Nephron progenitor cell (in vitro differentiated cells): ENCODE results near the gene ABCA2.

Experiments
- DNase-seq: peaks from one replicate; pipeline ENCODE4 v3.0.0; 2021
- H3K27ac Mint-ChIP-seq: 2 replicates; pipeline ENCODE4 v1.8.0; 2021; ENCODE audit warnings: mild to moderate bottlenecking, moderate library complexity, mixed read lengths
- H3K27me3 Mint-ChIP-seq: 2 replicates; pipeline ENCODE4 v1.8.0; 2021; ENCODE audit warnings: mild to moderate bottlenecking, low read depth, mixed read lengths; ENCODE audit not compliant: poor library complexity
- H3K36me3 Mint-ChIP-seq: 2 replicates; pipeline ENCODE4 v1.8.0; 2021; ENCODE audit warnings: low read depth, mixed read lengths
- H3K4me1 Mint-ChIP-seq: 2 replicates; pipeline ENCODE4 v1.8.0; 2021; ENCODE audit warnings: mixed read lengths
- H3K4me3 Mint-ChIP-seq: 2 replicates; pipeline ENCODE4 v1.8.0; 2021; ENCODE audit warnings: mild to moderate bottlenecking, moderate library complexity, mixed read lengths
- H3K9me3 Mint-ChIP-seq: 2 replicates; pipeline ENCODE4 v1.8.0; 2021; ENCODE audit warnings: mild to moderate bottlenecking, moderate library complexity, mixed read lengths
- TF ChIP-seq, protein P1 (sequence below): fragments of 200-600 bp; sonication (generic); IDR thresholded peaks from 2 replicates; pipeline ENCODE4 v1.5.0; 2021; ENCODE audit warnings: antibody characterized with exemption

ABCA2 gene

GRCh38 chr9:136980669-136981478 is 47.2 kb downstream of the ABCA2 start:
- peaks cover 20% of the 10 kb centered on the region for H3K27me3 Mint-ChIP-seq
- TF ChIP-seq, protein P1, sequence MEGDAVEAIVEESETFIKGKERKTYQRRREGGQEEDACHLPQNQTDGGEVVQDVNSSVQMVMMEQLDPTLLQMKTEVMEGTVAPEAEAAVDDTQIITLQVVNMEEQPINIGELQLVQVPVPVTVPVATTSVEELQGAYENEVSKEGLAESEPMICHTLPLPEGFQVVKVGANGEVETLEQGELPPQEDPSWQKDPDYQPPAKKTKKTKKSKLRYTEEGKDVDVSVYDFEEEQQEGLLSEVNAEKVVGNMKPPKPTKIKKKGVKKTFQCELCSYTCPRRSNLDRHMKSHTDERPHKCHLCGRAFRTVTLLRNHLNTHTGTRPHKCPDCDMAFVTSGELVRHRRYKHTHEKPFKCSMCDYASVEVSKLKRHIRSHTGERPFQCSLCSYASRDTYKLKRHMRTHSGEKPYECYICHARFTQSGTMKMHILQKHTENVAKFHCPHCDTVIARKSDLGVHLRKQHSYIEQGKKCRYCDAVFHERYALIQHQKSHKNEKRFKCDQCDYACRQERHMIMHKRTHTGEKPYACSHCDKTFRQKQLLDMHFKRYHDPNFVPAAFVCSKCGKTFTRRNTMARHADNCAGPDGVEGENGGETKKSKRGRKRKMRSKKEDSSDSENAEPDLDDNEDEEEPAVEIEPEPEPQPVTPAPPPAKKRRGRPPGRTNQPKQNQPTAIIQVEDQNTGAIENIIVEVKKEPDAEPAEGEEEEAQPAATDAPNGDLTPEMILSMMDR, result no peak
- H3K36me3 Mint-ChIP-seq, result no peaks in the 10 kb centered on the region
- H3K4me3 Mint-ChIP-seq, result no peak overlapping the region
- peaks cover 10% of the 10 kb centered on the region for H3K4me1 Mint-ChIP-seq
- H3K27ac Mint-ChIP-seq, result no peak overlapping the region
- no peaks in the 10 kb centered on the region for H3K9me3 Mint-ChIP-seq
- peak; percentile 3 for DNase-seq

DNA sequence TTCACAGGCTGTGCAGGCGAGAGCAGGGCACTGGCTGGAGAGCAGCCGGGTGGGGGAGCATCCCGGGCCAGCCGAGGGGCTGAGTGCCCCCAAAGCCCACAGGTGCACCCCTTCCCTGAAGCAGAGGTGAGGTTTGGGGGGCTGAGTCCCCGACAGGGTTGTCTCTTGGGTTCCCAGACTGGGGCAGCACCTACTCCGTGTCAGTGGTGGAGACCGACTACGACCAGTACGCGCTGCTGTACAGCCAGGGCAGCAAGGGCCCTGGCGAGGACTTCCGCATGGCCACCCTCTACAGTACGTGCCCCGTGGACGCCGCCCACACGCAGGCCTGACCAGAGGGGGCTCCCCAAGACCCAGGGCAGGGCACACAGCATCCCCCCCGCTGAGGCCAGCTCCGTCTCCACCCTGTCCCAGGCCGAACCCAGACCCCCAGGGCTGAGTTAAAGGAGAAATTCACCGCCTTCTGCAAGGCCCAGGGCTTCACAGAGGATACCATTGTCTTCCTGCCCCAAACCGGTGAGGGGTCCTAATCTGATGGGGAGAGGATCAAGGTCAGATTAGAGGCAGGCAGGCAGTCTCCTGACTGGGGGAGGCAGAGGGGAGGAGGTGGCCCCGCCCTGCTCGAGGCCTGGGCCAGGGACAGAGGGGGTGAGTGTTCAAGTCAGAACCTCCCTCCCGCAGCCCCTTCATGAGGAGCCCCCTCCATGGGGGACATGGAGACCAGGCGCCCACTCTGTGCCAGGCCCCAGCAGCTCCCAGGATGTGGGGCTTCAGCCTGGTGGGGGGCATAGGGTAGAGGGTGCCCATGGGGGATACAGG is 48.1 kb downstream of the ABCA2 start:
- Mint-ChIP-seq H3K9me3 (no peaks in the 10 kb centered on the region), H3K36me3 (no peaks in the 10 kb centered on the region), H3K4me3 (no peak overlapping the region), H3K4me1 (peaks cover 15% of the 10 kb centered on the region), H3K27me3 (peaks cover 24% of the 10 kb centered on the region), H3K27ac (no peak overlapping the region)
- no peak for DNase-seq
- TF ChIP-seq, protein P1, result no peak

DNA sequence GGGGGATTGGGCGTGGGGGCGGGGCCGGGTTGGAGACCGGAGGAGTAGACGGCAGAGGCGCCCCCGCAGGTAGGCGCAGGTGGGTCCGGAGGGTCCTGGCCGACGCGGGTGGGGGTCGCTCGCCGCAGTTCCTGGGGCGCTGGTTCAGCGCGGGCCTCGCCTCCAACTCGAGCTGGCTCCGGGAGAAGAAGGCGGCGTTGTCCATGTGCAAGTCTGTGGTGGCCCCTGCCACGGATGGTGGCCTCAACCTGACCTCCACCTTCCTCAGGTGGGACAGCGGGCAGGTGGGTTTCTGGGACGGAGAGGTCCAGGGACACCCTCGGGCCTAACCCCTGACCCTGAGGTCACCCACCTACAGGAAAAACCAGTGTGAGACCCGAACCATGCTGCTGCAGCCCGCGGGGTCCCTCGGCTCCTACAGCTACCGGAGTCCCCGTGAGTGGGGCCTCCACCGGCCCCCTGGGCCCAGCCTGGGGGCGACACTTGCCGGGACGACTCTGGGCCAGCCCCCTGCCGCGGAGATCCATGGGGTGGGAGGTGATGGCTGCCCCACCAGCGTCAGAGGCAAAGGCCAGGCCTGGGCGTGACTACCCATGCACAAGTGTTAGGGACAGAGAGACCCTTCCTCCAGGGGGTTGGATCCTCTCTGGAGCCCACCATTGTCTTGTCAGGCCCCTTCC is 49.0 kb downstream of the ABCA2 start:
- Mint-ChIP-seq H3K4me1 (peaks cover 13% of the 10 kb centered on the region), H3K36me3 (no peaks in the 10 kb centered on the region), H3K9me3 (no peaks in the 10 kb centered on the region), H3K27ac (no peak overlapping the region), H3K27me3 (peaks cover 29% of the 10 kb centered on the region), H3K4me3 (no peak overlapping the region)
- no peak for DNase-seq
- TF ChIP-seq, protein P1, result no peak

DNA sequence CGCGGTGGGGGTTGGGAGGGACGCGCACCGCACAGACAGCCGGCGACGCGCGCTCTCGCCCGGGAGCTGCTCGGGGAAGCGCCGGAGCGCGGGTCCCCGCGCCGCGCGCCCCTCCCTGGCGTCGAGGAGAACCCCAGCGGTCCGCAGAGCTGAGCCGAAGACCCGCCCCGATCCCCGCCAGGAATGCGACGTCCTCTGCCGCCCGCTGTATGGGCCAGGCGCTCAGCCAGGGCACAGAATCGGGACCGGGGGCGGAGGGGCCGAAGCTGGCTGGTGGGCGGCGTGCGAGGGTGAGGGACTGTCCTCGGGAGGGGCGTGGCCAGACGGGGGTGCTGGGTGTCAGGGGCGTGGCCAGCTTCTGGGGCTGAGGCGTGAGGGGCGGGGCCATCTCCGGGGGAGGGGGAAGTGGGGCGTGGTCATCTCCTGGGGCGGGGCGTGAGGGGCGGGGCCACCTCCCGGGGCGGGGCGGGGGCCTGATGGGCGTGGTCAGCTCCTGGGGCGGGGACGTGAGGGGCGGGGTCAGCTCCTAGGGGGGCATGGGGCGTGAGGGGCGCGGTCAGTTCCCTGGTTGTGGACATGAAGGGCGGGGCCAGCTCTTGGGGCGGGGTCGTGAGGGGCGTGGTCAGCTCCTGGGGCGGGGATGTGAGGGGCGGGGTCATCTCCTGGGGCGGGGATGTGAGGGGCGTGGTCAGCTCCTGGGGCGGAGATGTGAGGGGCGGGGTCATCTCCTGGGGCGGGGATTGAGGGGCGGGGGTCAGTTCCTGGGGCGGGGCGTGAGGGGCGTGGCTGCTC is 49.8 kb downstream of the ABCA2 start:
- H3K4me3 Mint-ChIP-seq, result peak overlapping the region; percentile 60
- no peaks in the 10 kb centered on the region for H3K36me3 Mint-ChIP-seq
- no peaks in the 10 kb centered on the region for H3K9me3 Mint-ChIP-seq
- no peak overlapping the region for H3K27ac Mint-ChIP-seq
- DNase-seq, result peak; percentile 93
- peaks cover 27% of the 10 kb centered on the region for H3K27me3 Mint-ChIP-seq
- TF ChIP-seq, protein P1, result no peak
- peaks cover 8% of the 10 kb centered on the region for H3K4me1 Mint-ChIP-seq

GRCh38 chr9:136977649-136978072 is 50.4 kb downstream of the ABCA2 start:
- DNase-seq, result peak; percentile 41
- Mint-ChIP-seq H3K9me3 (no peaks in the 10 kb centered on the region), H3K27me3 (peaks cover 27% of the 10 kb centered on the region), H3K4me1 (peaks cover 8% of the 10 kb centered on the region), H3K36me3 (no peaks in the 10 kb centered on the region), H3K27ac (no peak overlapping the region), H3K4me3 (peak overlapping the region; percentile 60)
- TF ChIP-seq, protein P1, result no peak
